ENCODE data around the gene TBX1.

TBX1 gene

GRCh38 chr22:19749876-19750275, 10.7 kb upstream of the TBX1 start:
- in situ Hi-C loops (cut with MboI; ENCODE audit: low sequenced_read_pairs) = no loop called here

GRCh38 chr22:19750507-19751490, 9.8 kb upstream of the TBX1 start:
- in situ Hi-C loops (cut with MboI; ENCODE audit: low sequenced_read_pairs) = no loop called here

DNA sequence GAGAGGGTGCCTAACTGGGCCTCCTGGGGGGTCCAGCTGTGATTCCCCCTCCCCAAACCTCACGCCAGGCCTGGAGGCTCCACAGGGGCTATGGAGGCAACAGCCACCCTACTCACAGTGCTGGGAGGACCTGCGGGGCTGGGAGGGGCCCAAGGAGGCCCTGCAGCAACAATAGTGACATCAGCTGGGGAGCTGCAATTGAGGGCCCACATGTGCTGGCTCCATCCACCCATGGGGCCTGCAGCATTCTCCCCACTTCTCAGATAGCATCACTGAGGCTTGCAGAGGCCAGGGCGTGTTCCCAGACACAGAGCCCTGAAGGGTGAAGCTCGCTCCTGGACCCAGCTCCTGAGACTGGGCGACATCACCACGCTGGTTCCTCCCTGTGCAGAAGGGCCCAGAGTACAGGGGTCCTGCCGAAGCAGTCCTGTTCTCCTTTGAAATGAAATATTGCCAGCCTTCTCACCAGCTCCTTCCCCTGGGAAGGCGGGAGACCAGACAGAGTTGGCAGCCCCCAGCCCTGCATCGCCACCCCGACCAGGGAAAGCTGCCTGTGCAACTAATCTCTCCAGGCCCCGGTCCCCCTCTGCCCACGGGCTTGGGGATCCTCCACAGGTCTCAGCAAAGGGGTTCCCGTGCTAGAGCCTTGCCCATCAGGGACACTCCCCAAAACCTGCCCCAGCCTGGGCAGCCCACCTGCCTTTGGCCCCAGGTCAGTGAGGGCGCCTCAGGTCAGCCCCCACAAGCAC, 8.9 kb upstream of the TBX1 start:
- in situ Hi-C loops (cut with MboI; ENCODE audit: low sequenced_read_pairs) = no loop called here

DNA sequence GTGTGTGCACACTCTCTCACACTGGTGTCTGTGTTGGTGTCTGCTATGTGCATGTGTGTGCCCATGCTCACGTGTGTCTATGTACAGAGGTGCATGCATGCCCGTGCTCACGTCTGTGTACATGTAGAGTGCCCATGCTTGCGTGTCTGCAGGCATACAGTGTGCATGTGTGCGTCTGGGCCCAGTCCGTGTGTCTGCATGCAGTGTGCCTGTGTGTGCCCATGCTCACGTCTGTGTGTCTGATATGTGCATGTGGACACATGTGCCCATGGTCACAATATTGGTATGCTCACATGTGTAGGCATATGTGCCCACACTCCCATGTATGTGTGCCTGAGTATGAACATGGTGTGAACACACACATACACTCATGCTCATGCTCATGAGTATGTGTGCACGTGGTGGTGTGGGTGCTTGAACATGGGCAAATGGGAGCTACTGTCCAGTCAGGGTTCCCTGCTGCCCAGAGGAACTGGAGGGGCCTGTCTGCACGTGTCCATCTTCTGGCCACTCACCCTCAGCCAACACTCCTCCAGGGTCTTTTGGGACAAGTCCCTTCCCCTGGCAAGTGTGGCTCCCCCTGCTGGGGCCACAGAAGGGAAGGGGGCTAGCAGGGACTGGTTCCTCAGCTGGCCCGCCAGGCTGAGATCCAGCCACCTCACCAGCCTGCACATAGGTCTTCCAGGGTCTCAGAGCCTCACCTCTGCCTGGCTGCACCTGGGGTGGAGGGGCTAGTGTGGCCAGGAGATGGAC, 7.3 kb upstream of the TBX1 start:
- in situ Hi-C loops (cut with MboI; ENCODE audit: low sequenced_read_pairs) = no loop called here

- in situ Hi-C loops (cut with MboI; ENCODE audit: low sequenced_read_pairs) = no loop called here
Measured at GRCh38 chr22:19753996-19754700, 6.4 kb upstream of the TBX1 start.

- in situ Hi-C loops (cut with MboI; ENCODE audit: low sequenced_read_pairs) = no loop called here
Measured at GRCh38 chr22:19754701-19755144, 5.9 kb upstream of the TBX1 start.

DNA sequence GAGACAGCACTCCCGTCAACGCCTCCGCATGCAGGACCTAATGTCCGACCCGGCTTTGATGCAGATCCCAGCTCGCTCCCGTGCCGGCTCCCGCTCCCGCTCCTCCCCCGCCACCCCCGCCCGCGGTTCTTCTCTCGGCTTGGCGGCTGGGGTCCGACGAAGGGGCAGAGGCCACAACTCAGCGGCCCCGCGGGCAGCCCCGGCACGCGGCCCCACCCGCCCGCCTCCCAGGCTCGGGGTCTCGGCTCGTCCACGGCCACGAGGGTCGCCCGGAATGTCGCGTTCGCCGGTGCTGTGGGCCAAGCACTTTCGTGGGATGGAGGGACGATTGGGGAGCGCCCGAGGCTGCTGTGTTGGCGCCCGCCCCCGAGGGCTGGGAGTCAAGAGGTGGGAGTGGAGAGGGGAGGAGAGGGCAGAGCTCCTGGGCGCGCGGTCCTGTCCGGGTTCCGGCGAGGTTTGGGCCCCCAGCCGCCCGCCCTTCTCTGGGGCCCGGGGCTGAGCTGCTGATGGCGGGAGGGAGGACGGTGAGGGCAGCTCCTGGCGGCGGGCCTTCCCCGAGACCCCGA, 5.3 kb upstream of the TBX1 start:
- in situ Hi-C loops (cut with MboI; ENCODE audit: low sequenced_read_pairs) = no loop called here

DNA sequence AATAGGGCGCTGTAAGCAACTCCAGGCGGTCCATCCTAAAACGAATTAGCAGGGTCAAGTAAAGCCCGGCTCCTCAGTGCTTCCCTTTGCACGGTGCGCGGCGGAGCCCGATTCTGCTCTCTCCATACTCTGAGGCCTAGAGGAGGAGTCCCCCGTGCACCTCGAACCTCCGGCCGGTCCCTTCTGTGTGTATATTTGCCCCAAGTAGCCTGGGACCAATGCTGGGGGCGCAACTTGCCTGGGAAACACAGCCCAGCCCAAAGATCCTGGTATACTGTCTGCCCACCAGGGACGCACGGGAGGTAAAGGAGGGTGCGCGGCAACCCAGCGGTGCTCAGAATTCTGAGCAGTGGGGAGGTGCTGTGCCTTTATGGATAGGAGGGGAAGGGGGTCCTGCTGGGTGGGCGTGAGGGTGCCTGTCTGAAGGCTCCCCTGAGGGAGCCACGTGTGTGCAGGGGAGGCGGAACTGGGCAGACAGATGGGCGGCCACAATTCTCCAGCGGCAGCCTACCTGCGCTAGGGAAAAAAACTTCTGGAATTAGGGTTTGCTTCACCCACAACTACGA, 4.8 kb upstream of the TBX1 start:
- in situ Hi-C loops (cut with MboI; ENCODE audit: low sequenced_read_pairs) = no loop called here

DNA sequence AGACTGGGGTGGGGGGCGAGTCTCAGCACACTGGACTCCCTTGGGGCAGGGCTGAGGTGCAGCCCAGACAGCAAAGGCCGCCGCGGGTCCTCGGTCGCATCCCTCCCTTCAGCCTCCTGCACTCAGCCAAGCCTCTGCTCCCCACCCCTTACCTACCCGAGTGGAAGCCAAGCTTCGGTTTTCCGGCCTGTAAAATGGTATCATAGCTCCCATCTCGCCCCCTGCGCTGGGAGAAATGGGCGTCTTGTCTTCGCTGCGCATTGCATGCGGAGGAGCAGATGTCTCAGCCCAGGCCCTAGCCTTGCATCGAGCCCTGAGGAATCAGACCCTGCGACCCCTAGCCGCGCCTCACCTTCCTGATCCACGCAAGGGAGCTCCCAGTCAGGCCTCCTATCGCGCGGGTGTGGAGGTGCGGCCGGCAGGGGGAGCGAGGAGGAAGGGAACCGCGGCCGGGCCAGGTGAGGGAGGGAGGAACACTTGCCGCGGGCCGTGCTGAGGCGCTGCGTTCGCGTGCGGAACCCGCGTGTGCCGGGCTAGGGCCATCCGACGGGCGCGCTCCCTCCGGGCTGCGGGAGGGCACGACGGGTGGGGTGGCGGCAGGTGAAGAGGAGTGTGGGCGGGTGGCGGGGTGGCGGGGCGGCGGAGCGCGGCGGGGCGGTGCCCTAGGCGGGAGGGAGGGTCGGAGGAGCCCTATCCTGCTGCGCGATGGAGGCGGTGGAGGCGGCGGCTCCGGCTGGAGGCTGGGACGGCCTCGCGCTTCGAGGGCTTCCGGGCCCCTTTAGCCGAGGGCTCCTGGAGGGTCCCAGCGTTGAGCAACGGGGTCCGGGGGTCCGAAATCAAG, 4.1 kb upstream of the TBX1 start:
- in situ Hi-C loops (cut with MboI; ENCODE audit: low sequenced_read_pairs) = no loop called here

DNA sequence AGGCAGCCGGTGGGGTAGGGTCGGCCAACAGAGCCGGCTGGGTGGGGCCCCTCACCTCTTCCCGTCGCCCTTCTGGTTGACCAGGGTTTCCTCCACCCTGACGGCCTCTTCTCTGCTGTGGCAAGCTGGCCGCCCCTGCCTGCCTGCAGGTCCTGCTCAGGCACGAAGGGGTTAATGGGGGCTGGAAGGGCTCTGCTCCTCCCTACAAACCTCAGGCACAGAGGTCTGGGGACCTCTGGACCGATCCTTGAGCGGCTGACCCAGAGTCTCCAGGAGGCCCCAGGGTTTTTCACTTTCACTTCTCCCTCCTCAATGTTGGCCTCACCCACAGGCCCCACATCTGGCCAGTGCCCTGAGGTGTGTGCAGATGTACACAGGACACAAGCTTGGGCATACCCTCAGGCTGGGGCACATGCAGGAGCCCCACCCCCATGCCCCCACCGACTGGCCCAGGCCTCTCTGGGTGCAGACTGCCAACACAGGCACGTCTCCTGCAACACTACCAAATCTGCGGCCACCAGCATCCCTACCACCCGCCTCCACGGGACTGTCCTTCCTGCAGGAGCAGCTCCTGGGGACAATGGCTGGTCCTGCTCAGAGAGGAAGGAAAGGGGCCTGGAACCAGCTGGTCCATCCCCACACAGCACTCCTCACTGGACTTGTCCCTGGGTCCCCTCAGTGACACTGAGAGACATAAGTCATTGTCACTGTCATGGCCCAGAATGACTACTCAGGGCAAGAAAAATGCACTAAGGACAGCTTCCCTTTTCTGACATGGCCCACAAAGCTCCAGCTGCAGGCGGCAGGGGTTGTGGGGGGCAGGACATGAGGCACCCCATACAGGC, 3.2 kb upstream of the TBX1 start:
- in situ Hi-C loops (cut with MboI; ENCODE audit: low sequenced_read_pairs) = no loop called here

- in situ Hi-C loops (cut with MboI; ENCODE audit: low sequenced_read_pairs) = no loop called here
Measured at GRCh38 chr22:19757985-19758895, 2.3 kb upstream of the TBX1 start.

GRCh38 chr22:19758896-19759426, 1.6 kb upstream of the TBX1 start:
- in situ Hi-C loops (cut with MboI; ENCODE audit: low sequenced_read_pairs) = no loop called here

GRCh38 chr22:19759427-19760057, 1.0 kb upstream of the TBX1 start:
- in situ Hi-C loops (cut with MboI; ENCODE audit: low sequenced_read_pairs) = no loop called here

- in situ Hi-C loops (cut with MboI; ENCODE audit: low sequenced_read_pairs) = no loop called here
Measured at GRCh38 chr22:19760951-19761724, 560 bp downstream of the TBX1 start.

DNA sequence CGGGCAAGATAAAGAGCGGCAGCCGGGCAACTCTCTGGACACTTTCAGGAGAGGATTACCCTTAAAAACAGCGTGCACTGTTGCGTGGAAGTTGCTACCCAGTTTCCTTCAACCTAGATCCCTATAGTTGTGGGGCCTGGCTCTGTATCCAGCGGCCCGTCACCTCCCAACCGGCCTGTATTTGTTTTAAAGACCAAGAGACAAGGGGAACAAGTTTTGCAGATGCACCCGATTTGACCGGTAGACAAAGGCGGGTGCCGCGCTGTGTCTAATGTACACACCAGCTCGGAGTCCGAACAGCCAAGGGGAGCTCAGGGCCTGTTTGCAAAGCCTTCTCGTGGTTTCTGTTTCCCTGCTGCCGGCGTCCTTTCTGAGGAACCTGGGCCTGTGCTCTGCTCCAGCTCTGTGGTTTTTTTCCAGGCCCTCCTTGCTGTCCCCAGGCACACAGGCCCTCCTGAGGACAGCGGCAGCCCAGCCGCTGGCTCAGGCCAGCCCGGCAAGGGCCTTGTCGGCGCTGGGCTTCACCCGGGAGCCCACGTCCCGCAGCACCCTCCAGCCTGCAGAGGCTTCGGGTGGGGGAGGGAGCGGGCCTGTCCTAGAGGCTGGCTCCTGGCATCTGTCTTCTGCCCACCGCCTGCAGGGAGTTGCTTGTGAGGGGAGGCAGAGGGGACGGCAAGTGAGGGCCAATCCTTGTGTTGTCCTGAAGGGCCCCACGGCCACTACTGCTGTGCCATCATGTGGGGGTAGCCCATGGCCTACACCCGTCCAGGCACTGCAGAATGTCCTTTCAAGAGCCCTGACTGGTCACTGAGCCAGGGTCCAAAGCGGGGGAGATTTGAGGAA, 1.4 kb downstream of the TBX1 start:
- in situ Hi-C loops (cut with MboI; ENCODE audit: low sequenced_read_pairs) = no loop called here

All from HL-60/S4 treated with retinoic acid at 250 ng/mL for 4 days and 3 days (cell line).